Endothelial cell of umbilical vein (primary cell): ENCODE data around the gene DMTF1. TPM values are rescaled to one million over a fixed set of nuclear protein-coding genes. Genes with fewer than 3 reads are reported as not detected.

Source experiments
- BruUV-seq: library from RNA; stranded (reverse); fragments of 400-500 nt; replicated peaks from 2 replicates; lab custom pipeline; 2021; lab: Mats Ljungman, UMichigan
- CTCF ChIA-PET: fragments of 300-600, 350-600 bp; sonication (Branson Sonifier 250); formaldehyde crosslinking; loops from one replicate; lab custom pipeline; 2021; ENCODE audit warnings: antibody characterized with exemption, inconsistent platforms; lab: Charles Lee
- POLR2A ChIA-PET: fragments of 300-600, 350-600 bp; sonication (Branson Sonifier 250); formaldehyde crosslinking; loops from one replicate; lab custom pipeline; 2021; ENCODE audit warnings: antibody characterized with exemption, inconsistent platforms; lab: Charles Lee
- DNase-seq: peaks from one replicate; pipeline ENCODE4 v3.0.0-alpha.2; 2011; ENCODE audit warnings: low read depth, low spot score
- FAIRE-seq: peaks from 2 replicates; lab custom pipeline; 2011; peaks lifted over from hg19 to GRCh38; lab: Jason Lieb, UNC
- H2AFZ ChIP-seq: 2 replicates; pipeline ENCODE4 v1.6.0; 2012; ENCODE audit warnings: low read depth, low read length, control low read depth, inconsistent platforms
- H3K27ac ChIP-seq: 2 replicates; pipeline ENCODE4 v1.5.1; 2011; ENCODE audit warnings: low read depth, mild to moderate bottlenecking, control low read depth, low read length, moderate library complexity; ENCODE audit not compliant: insufficient read depth
- H3K27me3 ChIP-seq, 2 experiments: 2 replicates each; pipeline versions ENCODE4 v1.6.0 to v1.6.1; 2011; ENCODE audit warnings: low read length in 2 of 2, mixed read lengths in 1 of 2; ENCODE audit not compliant: control insufficient read depth in 2 of 2, insufficient read depth in 2 of 2
- H3K36me3 ChIP-seq, 2 experiments: 2 replicates in 1 of 2; 3 replicates in 1 of 2; pipeline ENCODE4 v1.5.1; 2011; ENCODE audit warnings: low read length in 2 of 2, mild to moderate bottlenecking in 1 of 2, moderate library complexity in 1 of 2; ENCODE audit not compliant: control insufficient read depth in 2 of 2, insufficient read depth in 2 of 2; ENCODE audit errors: extremely low read depth in 1 of 2
- H3K4me1 ChIP-seq: 3 replicates; pipeline ENCODE4 v1.5.1; 2011; ENCODE audit warnings: mild to moderate bottlenecking, low read length; ENCODE audit not compliant: control insufficient read depth, insufficient read depth; ENCODE audit errors: extremely low read depth
- H3K4me2 ChIP-seq: 2 replicates; pipeline ENCODE4 v1.6.1; 2011; ENCODE audit warnings: low read length, control low read depth, mixed read lengths; ENCODE audit not compliant: insufficient read depth
- H3K4me3 ChIP-seq, 3 experiments: fragments of 200-600 bp in 1 of 3; sonication (generic), shearing (Covaris generic) in 1 of 3; replicated peaks in 1 of 3; 2 replicates each; pipeline ENCODE4 v1.5.1; 2011 to 2016; ENCODE audit warnings: control low read depth in 3 of 3, low read length in 3 of 3, mild to moderate bottlenecking in 2 of 3, inconsistent platforms in 1 of 3, low read depth in 1 of 3, moderate library complexity in 1 of 3; ENCODE audit not compliant: insufficient read depth in 1 of 3
- H3K79me2 ChIP-seq: 2 replicates; pipeline ENCODE4 v1.6.0; 2012; ENCODE audit warnings: low read length, inconsistent platforms; ENCODE audit not compliant: control insufficient read depth, insufficient read depth
- H3K9ac ChIP-seq: replicated peaks from 2 replicates; pipeline ENCODE3; 2011; ENCODE audit warnings: low read length, control low read depth; ENCODE audit not compliant: insufficient read depth; ENCODE audit errors: extremely low read depth
- H3K9me1 ChIP-seq: replicated peaks from 3 replicates; pipeline ENCODE4 v1.6.0; 2011; ENCODE audit warnings: mild to moderate bottlenecking, low read length; ENCODE audit not compliant: control insufficient read depth, insufficient read depth; ENCODE audit errors: extremely low read depth
- H3K9me3 ChIP-seq: replicated peaks from 2 replicates; pipeline ENCODE4 v1.5.1; 2012; ENCODE audit warnings: low read length, inconsistent platforms; ENCODE audit not compliant: control insufficient read depth, insufficient read depth
- H4K20me1 ChIP-seq: replicated peaks from 2 replicates; pipeline ENCODE3; 2011; ENCODE audit warnings: mild to moderate bottlenecking, low read length; ENCODE audit not compliant: control insufficient read depth, insufficient read depth; ENCODE audit errors: extremely low read depth
- EZH2 ChIP-seq: IDR thresholded peaks from 2 replicates; pipeline ENCODE4 v1.6.1; 2012; ENCODE audit warnings: borderline replicate concordance, low read depth, mild to moderate bottlenecking, moderate library complexity, low read length, inconsistent platforms; ENCODE audit not compliant: severe bottlenecking
- FOS ChIP-seq: IDR thresholded peaks from 2 replicates; pipeline ENCODE4 v1.6.1; 2011; ENCODE audit warnings: mild to moderate bottlenecking, low read length, moderate library complexity, borderline replicate concordance; ENCODE audit not compliant: insufficient read depth
- GATA2 ChIP-seq: IDR thresholded peaks from 2 replicates; pipeline ENCODE4 v1.7.0; 2011; ENCODE audit warnings: low read depth, mild to moderate bottlenecking, moderate library complexity, mixed read lengths, low read length; ENCODE audit not compliant: insufficient read length, insufficient read depth
- JUN ChIP-seq: IDR thresholded peaks from 2 replicates; pipeline ENCODE4 v1.6.1; 2011; ENCODE audit warnings: borderline replicate concordance, low read depth; ENCODE audit not compliant: insufficient read length, insufficient read depth
- MYC ChIP-seq: IDR thresholded peaks from one replicate; pipeline ENCODE4 v1.6.1; 2011; ENCODE audit warnings: mild to moderate bottlenecking, low read depth, low read length
- POLR2A ChIP-seq: IDR thresholded peaks from 2 replicates; pipeline ENCODE4 v1.6.1; 2012; ENCODE audit warnings: low read depth, mild to moderate bottlenecking, control low read depth, low read length
- POLR2AphosphoS5 ChIP-seq: IDR thresholded peaks from 2 replicates; pipeline ENCODE4 v1.6.1; 2012; ENCODE audit warnings: low read depth, mild to moderate bottlenecking, control low read depth, low read length, moderate library complexity; ENCODE audit not compliant: insufficient read depth
- dilution Hi-C: fragments of 300-500 bp; cut with MboI; formaldehyde crosslinking; loops from one replicate; pipeline ENCODE4 v1.15.0; 2019; ENCODE audit warnings: low sequenced_read_pairs; ENCODE audit not compliant: extremely low pct_ligation_motif_present
- intact Hi-C: fragments of 100-400 bp; cut with micrococcal nuclease; formaldehyde crosslinking; loops from one replicate; pipeline ENCODE4 v1.10.0; 2022
- polyA plus RNA-seq, 4 experiments: library from polyadenylated mRNA; depleted of rRNA in 3 of 4; stranded (reverse) in 3 of 4; unstranded in 1 of 4; fragments of >200 nt; gene quantifications; 2 replicates each; pipeline versions ENCODE4 v1.2.1 to v1.2.3, GENCODE V29; 2011 to 2012; ENCODE audit warnings: missing spikeins in 1 of 4
- total RNA-seq: library from RNA; stranded (reverse); gene quantifications from 2 replicates; pipeline ENCODE4 v1.2.3, GENCODE V29; 2021
- TF ChIP-seq, protein P1 (sequence below): IDR thresholded peaks from 2 replicates; pipeline ENCODE4 v1.6.1; 2011; ENCODE audit not compliant: insufficient read depth, insufficient read length
- TF ChIP-seq, protein P2 (sequence below), 2 donors: IDR thresholded peaks; 1 replicate in 1 of 2; 2 replicates in 1 of 2; pipeline ENCODE4 v1.5.1; 2011; ENCODE audit warnings: low read length in 2 of 2, mild to moderate bottlenecking in 2 of 2, moderate library complexity in 2 of 2, control low read depth in 1 of 2, inconsistent platforms in 1 of 2, low read depth in 1 of 2; ENCODE audit not compliant: insufficient read depth in 1 of 2; ENCODE audit errors: extremely low read depth in 1 of 2

DMTF1 gene
- total and polyA plus RNA-seq, 2 donors (not counting 3 experiments of a cell fraction or from before 2014, with no cell fraction given): 78.5 to 100.0 TPM

DNA sequence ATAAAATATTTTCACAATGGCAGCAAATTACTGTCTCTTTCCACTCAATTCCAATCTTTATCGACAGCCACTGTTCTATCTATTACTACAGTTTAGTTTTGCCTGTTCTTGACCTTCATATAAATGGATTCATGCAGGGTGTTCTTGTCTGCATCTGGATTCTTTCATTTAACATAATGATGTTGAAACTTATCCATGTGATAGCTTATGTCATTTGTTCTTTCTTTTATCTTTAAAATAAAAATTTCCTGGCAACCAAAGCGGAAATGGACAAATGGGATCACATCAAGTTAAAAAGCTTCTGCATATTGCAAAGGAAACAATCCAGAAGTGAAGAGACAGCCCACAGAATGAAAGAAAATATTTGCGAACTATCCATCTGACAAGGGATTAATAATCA, 20.5 kb upstream of the DMTF1 start:
- H3K4me3 ChIP-seq: no peak overlapping the region
- no peak for TF ChIP-seq FOS
- TF ChIP-seq GATA2: no peak
- no peak for TF ChIP-seq EZH2
- no peak for TF ChIP-seq POLR2A
- TF ChIP-seq, protein P1, sequence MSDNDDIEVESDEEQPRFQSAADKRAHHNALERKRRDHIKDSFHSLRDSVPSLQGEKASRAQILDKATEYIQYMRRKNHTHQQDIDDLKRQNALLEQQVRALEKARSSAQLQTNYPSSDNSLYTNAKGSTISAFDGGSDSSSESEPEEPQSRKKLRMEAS: no peak
- no peak for TF ChIP-seq POLR2AphosphoS5
- TF ChIP-seq, protein P2, sequence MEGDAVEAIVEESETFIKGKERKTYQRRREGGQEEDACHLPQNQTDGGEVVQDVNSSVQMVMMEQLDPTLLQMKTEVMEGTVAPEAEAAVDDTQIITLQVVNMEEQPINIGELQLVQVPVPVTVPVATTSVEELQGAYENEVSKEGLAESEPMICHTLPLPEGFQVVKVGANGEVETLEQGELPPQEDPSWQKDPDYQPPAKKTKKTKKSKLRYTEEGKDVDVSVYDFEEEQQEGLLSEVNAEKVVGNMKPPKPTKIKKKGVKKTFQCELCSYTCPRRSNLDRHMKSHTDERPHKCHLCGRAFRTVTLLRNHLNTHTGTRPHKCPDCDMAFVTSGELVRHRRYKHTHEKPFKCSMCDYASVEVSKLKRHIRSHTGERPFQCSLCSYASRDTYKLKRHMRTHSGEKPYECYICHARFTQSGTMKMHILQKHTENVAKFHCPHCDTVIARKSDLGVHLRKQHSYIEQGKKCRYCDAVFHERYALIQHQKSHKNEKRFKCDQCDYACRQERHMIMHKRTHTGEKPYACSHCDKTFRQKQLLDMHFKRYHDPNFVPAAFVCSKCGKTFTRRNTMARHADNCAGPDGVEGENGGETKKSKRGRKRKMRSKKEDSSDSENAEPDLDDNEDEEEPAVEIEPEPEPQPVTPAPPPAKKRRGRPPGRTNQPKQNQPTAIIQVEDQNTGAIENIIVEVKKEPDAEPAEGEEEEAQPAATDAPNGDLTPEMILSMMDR (IDR thresholded peaks at IDR 0.05; ENCODE audit: extremely low read depth in 1 of 2, insufficient read depth in 1 of 2, low read depth in 1 of 2, low read length in 2 of 2): no peak
- no peak for TF ChIP-seq JUN
- no peak for TF ChIP-seq MYC
- no peak overlapping the region for H2AFZ ChIP-seq
- no peaks in the 10 kb centered on the region for H3K9me3 ChIP-seq
- no peaks in the 10 kb centered on the region for H3K79me2 ChIP-seq
- no peaks in the 10 kb centered on the region for H3K36me3 ChIP-seq
- ChIA-PET CTCF (no interaction called here), POLR2A (no interaction called here)
- H3K4me2 ChIP-seq: no peak overlapping the region
- dilution Hi-C loops: no loop called here
- no peak overlapping the region for H3K9ac ChIP-seq
- no peaks in the 10 kb centered on the region for H3K9me1 ChIP-seq
- DNase-seq (no peak), FAIRE-seq (no peak)
- H3K27ac ChIP-seq: no peak overlapping the region
- H4K20me1 ChIP-seq: no peaks in the 10 kb centered on the region
- BruUV-seq: no TSS peak
- peaks cover 6% of the 10 kb centered on the region for H3K4me1 ChIP-seq
- H3K27me3 ChIP-seq: no peaks in the 10 kb centered on the region
- intact Hi-C loops: no loop called here
